HG03097 (cell line): ENCODE measurements around the gene TMEM223.
A peak's percentile ranks its signal among the peaks of the same experiment; 100 is the strongest.
"Not testable (repeated sequence)": the region's sequence is repeated elsewhere in the genome, so short reads cannot be mapped to it uniquely, and the experiment has no call there.

ENCODE experiments used
- ATAC-seq: cut with Tn5 transposase; IDR thresholded peaks from one replicate; pipeline ENCODE4 v1.9.1; 2021; ENCODE audit not compliant: unreplicated experiment, low FRiP score

Gene TMEM223

GRCh38 chr11:62804310-62805075 lies 12.7 kb upstream of the TMEM223 start:
- ATAC-seq = peak; percentile 18

- ATAC-seq = no peak
These were observed 9.3 kb upstream of the TMEM223 start for GRCh38 chr11:62801071-62801470.

GRCh38 chr11:62799486-62799885 lies 7.7 kb upstream of the TMEM223 start:
- no peak for ATAC-seq

- ATAC-seq = no peak
These were observed 4.5 kb upstream of the TMEM223 start for GRCh38 chr11:62796281-62796680.

- ATAC-seq = no peak
These were observed 2.5 kb upstream of the TMEM223 start for GRCh38 chr11:62794201-62794775.

GRCh38 chr11:62792202-62792575 lies 383 bp upstream of the TMEM223 start:
- ATAC-seq = no peak

GRCh38 chr11:62789576-62789975 lies 2.2 kb downstream of the TMEM223 start:
- no peak for ATAC-seq

- no peak for ATAC-seq
These were observed 2.8 kb downstream of the TMEM223 start for GRCh38 chr11:62788991-62789390.

GRCh38 chr11:62787005-62787759 lies 4.6 kb downstream of the TMEM223 start, which contains the start of gene TMEM179B:
Gene TMEM179B (plus strand): TSS chr11:62787402. CDS start chr11:62787432, 30 bp downstream.
- peak; percentile 56 for ATAC-seq

- peak; percentile 55 for ATAC-seq
These were observed 5.3 kb downstream of the TMEM223 start for GRCh38 chr11:62786318-62787004.

GRCh38 chr11:62782753-62783152 lies 9.1 kb downstream of the TMEM223 start:
- ATAC-seq = no peak

- ATAC-seq = no peak
These were observed 13.4 kb downstream of the TMEM223 start for GRCh38 chr11:62778441-62778840.

- ATAC-seq = no peak
These were observed 14.4 kb downstream of the TMEM223 start for GRCh38 chr11:62777389-62777788.

GRCh38 chr11:62775646-62776045 lies 16.2 kb downstream of the TMEM223 start:
- ATAC-seq = no peak

GRCh38 chr11:62774407-62774806 lies 17.4 kb downstream of the TMEM223 start:
- no peak for ATAC-seq

GRCh38 chr11:62771144-62772021 lies 20.4 kb downstream of the TMEM223 start, which contains the start of gene TAF6L:
Gene TAF6L (plus strand): TSS chr11:62771396. CDS start chr11:62775784, 4,388 bp downstream.
- ATAC-seq = peak; percentile 69

GRCh38 chr11:62770778-62771143 lies 21.0 kb downstream of the TMEM223 start:
- ATAC-seq = peak; percentile 12

GRCh38 chr11:62760867-62761227 lies 31.0 kb downstream of the TMEM223 start:
- not testable (repeated sequence) for ATAC-seq

- no peak for ATAC-seq
These were observed 33.7 kb downstream of the TMEM223 start for GRCh38 chr11:62757846-62758788.
